Stomach smooth muscle (tissue), 2 donors: ENCODE results near the gene ADAM22.

ENCODE experiments used
- H3K27ac ChIP-seq: one replicate; pipeline ENCODE4 v1.7.0; 2013; ENCODE audit warnings: mild to moderate bottlenecking, low read length, inconsistent platforms
- H3K27me3 ChIP-seq, 2 donors: one replicate each; pipeline ENCODE4 v1.7.0; 2013; ENCODE audit warnings: low read length in 2 of 2; ENCODE audit not compliant: insufficient read depth in 2 of 2, control insufficient read depth in 1 of 2
- H3K36me3 ChIP-seq, 2 donors: one replicate each; pipeline ENCODE4 v1.7.0; 2013; ENCODE audit warnings: low read length in 2 of 2; ENCODE audit not compliant: control insufficient read depth in 2 of 2, insufficient read depth in 2 of 2
- H3K4me1 ChIP-seq: one replicate; pipeline ENCODE4 v1.7.0; 2013; ENCODE audit warnings: low read length; ENCODE audit not compliant: control insufficient read depth, insufficient read depth
- H3K4me3 ChIP-seq, 2 donors: one replicate each; pipeline ENCODE4 v1.7.0; 2013; ENCODE audit warnings: low read length in 2 of 2
- H3K9ac ChIP-seq, 2 donors: one replicate each; pipeline ENCODE4 v1.7.0; 2013; ENCODE audit warnings: low read length in 2 of 2, mild to moderate bottlenecking in 1 of 2
- H3K9me3 ChIP-seq, 2 donors: one replicate each; pipeline ENCODE4 v1.7.0; 2013; ENCODE audit warnings: low read length in 2 of 2; ENCODE audit not compliant: control insufficient read depth in 2 of 2
- donor health status: healthy.
- donor health status: Pancreatic carcinoma.

ADAM22 gene

GRCh38 chr7:88212918-88213317 is 278.9 kb downstream of the ADAM22 start:
- Histone ChIP-seq H3K4me3 (no peak overlapping the region), H3K4me1 (no peaks in the 10 kb centered on the region), H3K27me3 (no peaks in the 10 kb centered on the region), H3K27ac (no peak overlapping the region), H3K9ac (no peak overlapping the region), H3K36me3 (peaks cover 24 to 33% of the 10 kb centered on the region in 2 donors), H3K9me3 (no peaks in the 10 kb centered on the region)

- peaks cover 15 to 27% of the 10 kb centered on the region in 2 donors for H3K36me3 ChIP-seq
- no peaks in the 10 kb centered on the region for H3K27me3 ChIP-seq
- peaks cover 5% of the 10 kb centered on the region for H3K4me1 ChIP-seq
- no peak overlapping the region for H3K9ac ChIP-seq
- H3K27ac ChIP-seq = no peak overlapping the region
- H3K9me3 ChIP-seq = no peaks in the 10 kb centered on the region
- no peak overlapping the region for H3K4me3 ChIP-seq
Observed at GRCh38 chr7:88214456-88214855, 280.4 kb downstream of the ADAM22 start.

- Histone ChIP-seq H3K4me3 (no peak overlapping the region), H3K27ac (no peak overlapping the region), H3K9me3 (no peaks in the 10 kb centered on the region), H3K4me1 (peaks cover 5% of the 10 kb centered on the region), H3K36me3 (peaks cover 10 to 23% of the 10 kb centered on the region in 2 donors), H3K9ac (no peak overlapping the region), H3K27me3 (no peaks in the 10 kb centered on the region)
Observed at GRCh38 chr7:88215295-88215694, 281.2 kb downstream of the ADAM22 start.

- H3K27me3 ChIP-seq = no peaks in the 10 kb centered on the region
- no peak overlapping the region for H3K9ac ChIP-seq
- H3K9me3 ChIP-seq = no peaks in the 10 kb centered on the region
- peaks cover 5% of the 10 kb centered on the region for H3K4me1 ChIP-seq
- no peak overlapping the region for H3K4me3 ChIP-seq
- H3K36me3 ChIP-seq = peaks cover 8 to 21% of the 10 kb centered on the region in 2 donors
- no peak overlapping the region for H3K27ac ChIP-seq
Observed at GRCh38 chr7:88216276-88216675, 282.2 kb downstream of the ADAM22 start.

GRCh38 chr7:88217675-88218428 is 283.8 kb downstream of the ADAM22 start:
- peaks cover 5% of the 10 kb centered on the region for H3K4me1 ChIP-seq

GRCh38 chr7:88218429-88218745 is 284.3 kb downstream of the ADAM22 start:
- H3K9ac ChIP-seq = no peak overlapping the region
- H3K36me3 ChIP-seq = peaks cover 8 to 14% of the 10 kb centered on the region in 2 donors
- H3K4me3 ChIP-seq = peak overlapping the region; percentile 64 to 89
- peaks cover 5% of the 10 kb centered on the region for H3K4me1 ChIP-seq
- H3K27me3 ChIP-seq = no peaks in the 10 kb centered on the region
- no peak overlapping the region for H3K27ac ChIP-seq
- H3K9me3 ChIP-seq = no peaks in the 10 kb centered on the region

More at GRCh38 chr7:88217675-88218428, 283.8 kb downstream of the ADAM22 start:
- H3K27ac ChIP-seq = no peak overlapping the region
- no peaks in the 10 kb centered on the region for H3K9me3 ChIP-seq
- no peaks in the 10 kb centered on the region for H3K27me3 ChIP-seq
- no peak overlapping the region for H3K4me3 ChIP-seq
- H3K9ac ChIP-seq = no peak overlapping the region
- H3K36me3 ChIP-seq = peaks cover 8 to 18% of the 10 kb centered on the region in 2 donors

- H3K9ac ChIP-seq = peak overlapping the region; percentile 67 to 68
- no peaks in the 10 kb centered on the region for H3K27me3 ChIP-seq
- no peaks in the 10 kb centered on the region for H3K9me3 ChIP-seq
- no peak overlapping the region for H3K27ac ChIP-seq
- peak overlapping the region; percentile 64 to 89 for H3K4me3 ChIP-seq
- peaks cover 8 to 14% of the 10 kb centered on the region in 2 donors for H3K36me3 ChIP-seq
- H3K4me1 ChIP-seq = peaks cover 5% of the 10 kb centered on the region
Observed at GRCh38 chr7:88218836-88219605, 285.0 kb downstream of the ADAM22 start.

- H3K36me3 ChIP-seq = peaks cover 4 to 8% of the 10 kb centered on the region in 2 donors
- peak within 1 kb of the TSS; percentile 87 to 89 for H3K4me3 ChIP-seq
- H3K4me1 ChIP-seq = peaks cover 5% of the 10 kb centered on the region
- peak within 1 kb of the TSS; percentile 67 to 84 for H3K9ac ChIP-seq
- no peaks in the 10 kb centered on the region for H3K9me3 ChIP-seq
- peak within 1 kb of the TSS; percentile 76 for H3K27ac ChIP-seq
- no peaks in the 10 kb centered on the region for H3K27me3 ChIP-seq
Observed at GRCh38 chr7:88219781-88220747, 286.0 kb downstream of the ADAM22 start, which contains the start of gene SRI. Gene SRI (minus strand): TSS chr7:88220038. CDS start chr7:88220026, 12 bp downstream.

GRCh38 chr7:88223265-88223664 is 289.2 kb downstream of the ADAM22 start:
- no peaks in the 10 kb centered on the region for H3K27me3 ChIP-seq
- no peaks in the 10 kb centered on the region for H3K36me3 ChIP-seq
- H3K9ac ChIP-seq = no peak overlapping the region
- no peak overlapping the region for H3K27ac ChIP-seq
- peaks cover 5% of the 10 kb centered on the region for H3K4me1 ChIP-seq
- H3K9me3 ChIP-seq = no peaks in the 10 kb centered on the region
- H3K4me3 ChIP-seq = no peak overlapping the region

GRCh38 chr7:88224601-88225275 is 290.7 kb downstream of the ADAM22 start:
- no peak overlapping the region for H3K4me3 ChIP-seq
- no peaks in the 10 kb centered on the region for H3K9me3 ChIP-seq
- H3K27ac ChIP-seq = no peak overlapping the region
- no peak overlapping the region for H3K9ac ChIP-seq
- no peaks in the 10 kb centered on the region for H3K36me3 ChIP-seq
- no peaks in the 10 kb centered on the region for H3K4me1 ChIP-seq
- no peaks in the 10 kb centered on the region for H3K27me3 ChIP-seq
